ENCODE measurements around the gene SCN5A.

SCN5A gene

GRCh38 chr3:38545983-38546382 lies 103.5 kb downstream of the SCN5A start:
- no peak overlapping the region for H3K27ac ChIP-seq (ENCODE audit: insufficient read depth, low read length, poor library complexity, severe bottlenecking)
- no peak overlapping the region for H3K4me3 ChIP-seq (ENCODE audit: insufficient read depth, low read depth, low read length, poor library complexity, severe bottlenecking)
- no peak for DNase-seq
- no peaks in the 10 kb centered on the region for H3K27me3 ChIP-seq (replicated peaks; ENCODE audit: control insufficient read depth, insufficient read depth, low read length, poor library complexity, severe bottlenecking)
- no peaks in the 10 kb centered on the region for H3K36me3 ChIP-seq (ENCODE audit: control insufficient read depth, insufficient read depth, low read length)
- no peaks in the 10 kb centered on the region for H3K4me1 ChIP-seq (ENCODE audit: control insufficient read depth, insufficient read depth, low read length, poor library complexity, severe bottlenecking)
- no peaks in the 10 kb centered on the region for H3K9me3 ChIP-seq (ENCODE audit: control insufficient read depth, low read length)

- no peaks in the 10 kb centered on the region for H3K27me3 ChIP-seq (replicated peaks; ENCODE audit: control insufficient read depth, insufficient read depth, low read length, poor library complexity, severe bottlenecking)
- no peaks in the 10 kb centered on the region for H3K4me1 ChIP-seq (ENCODE audit: control insufficient read depth, insufficient read depth, low read length, poor library complexity, severe bottlenecking)
- no peak overlapping the region for H3K27ac ChIP-seq (ENCODE audit: insufficient read depth, low read length, poor library complexity, severe bottlenecking)
- H3K9me3 ChIP-seq (ENCODE audit: control insufficient read depth, low read length) = no peaks in the 10 kb centered on the region
- no peak for DNase-seq
- no peaks in the 10 kb centered on the region for H3K36me3 ChIP-seq (ENCODE audit: control insufficient read depth, insufficient read depth, low read length)
- H3K4me3 ChIP-seq (ENCODE audit: insufficient read depth, low read depth, low read length, poor library complexity, severe bottlenecking) = no peak overlapping the region
These were observed 103.9 kb downstream of the SCN5A start for GRCh38 chr3:38545550-38545949.

- no peaks in the 10 kb centered on the region for H3K4me1 ChIP-seq (ENCODE audit: control insufficient read depth, insufficient read depth, low read length, poor library complexity, severe bottlenecking)
- no peaks in the 10 kb centered on the region for H3K36me3 ChIP-seq (ENCODE audit: control insufficient read depth, insufficient read depth, low read length)
- H3K27me3 ChIP-seq (replicated peaks; ENCODE audit: control insufficient read depth, insufficient read depth, low read length, poor library complexity, severe bottlenecking) = no peaks in the 10 kb centered on the region
- no peaks in the 10 kb centered on the region for H3K9me3 ChIP-seq (ENCODE audit: control insufficient read depth, low read length)
- no peak for DNase-seq
- no peak overlapping the region for H3K4me3 ChIP-seq (ENCODE audit: insufficient read depth, low read depth, low read length, poor library complexity, severe bottlenecking)
- no peak overlapping the region for H3K27ac ChIP-seq (ENCODE audit: insufficient read depth, low read length, poor library complexity, severe bottlenecking)
These were observed 104.6 kb downstream of the SCN5A start for GRCh38 chr3:38544926-38545325.

GRCh38 chr3:38543586-38543985 lies 105.9 kb downstream of the SCN5A start:
- Histone ChIP-seq H3K4me3 (ENCODE audit: insufficient read depth, low read depth, low read length, poor library complexity, severe bottlenecking) (no peak overlapping the region), H3K36me3 (ENCODE audit: control insufficient read depth, insufficient read depth, low read length) (no peaks in the 10 kb centered on the region), H3K27me3 (replicated peaks; ENCODE audit: control insufficient read depth, insufficient read depth, low read length, poor library complexity, severe bottlenecking) (no peaks in the 10 kb centered on the region), H3K4me1 (ENCODE audit: control insufficient read depth, insufficient read depth, low read length, poor library complexity, severe bottlenecking) (no peaks in the 10 kb centered on the region), H3K9me3 (ENCODE audit: control insufficient read depth, low read length) (no peaks in the 10 kb centered on the region), H3K27ac (ENCODE audit: insufficient read depth, low read length, poor library complexity, severe bottlenecking) (no peak overlapping the region)
- no peak for DNase-seq

- Histone ChIP-seq H3K4me1 (ENCODE audit: control insufficient read depth, insufficient read depth, low read length, poor library complexity, severe bottlenecking) (no peaks in the 10 kb centered on the region), H3K36me3 (ENCODE audit: control insufficient read depth, insufficient read depth, low read length) (no peaks in the 10 kb centered on the region), H3K27ac (ENCODE audit: insufficient read depth, low read length, poor library complexity, severe bottlenecking) (no peak overlapping the region), H3K9me3 (ENCODE audit: control insufficient read depth, low read length) (no peaks in the 10 kb centered on the region), H3K4me3 (ENCODE audit: insufficient read depth, low read depth, low read length, poor library complexity, severe bottlenecking) (no peak overlapping the region), H3K27me3 (replicated peaks; ENCODE audit: control insufficient read depth, insufficient read depth, low read length, poor library complexity, severe bottlenecking) (no peaks in the 10 kb centered on the region)
- no peak for DNase-seq
These were observed 106.8 kb downstream of the SCN5A start for GRCh38 chr3:38542401-38543298.

- Histone ChIP-seq H3K4me1 (ENCODE audit: control insufficient read depth, insufficient read depth, low read length, poor library complexity, severe bottlenecking) (no peaks in the 10 kb centered on the region), H3K36me3 (ENCODE audit: control insufficient read depth, insufficient read depth, low read length) (no peaks in the 10 kb centered on the region), H3K27me3 (replicated peaks; ENCODE audit: control insufficient read depth, insufficient read depth, low read length, poor library complexity, severe bottlenecking) (no peaks in the 10 kb centered on the region), H3K4me3 (ENCODE audit: insufficient read depth, low read depth, low read length, poor library complexity, severe bottlenecking) (no peak overlapping the region), H3K9me3 (ENCODE audit: control insufficient read depth, low read length) (no peaks in the 10 kb centered on the region), H3K27ac (ENCODE audit: insufficient read depth, low read length, poor library complexity, severe bottlenecking) (no peak overlapping the region)
- no peak for DNase-seq
These were observed 107.7 kb downstream of the SCN5A start for GRCh38 chr3:38541806-38542205.

- Histone ChIP-seq H3K27ac (ENCODE audit: insufficient read depth, low read length, poor library complexity, severe bottlenecking) (no peak overlapping the region), H3K9me3 (ENCODE audit: control insufficient read depth, low read length) (no peaks in the 10 kb centered on the region), H3K27me3 (replicated peaks; ENCODE audit: control insufficient read depth, insufficient read depth, low read length, poor library complexity, severe bottlenecking) (no peaks in the 10 kb centered on the region), H3K36me3 (ENCODE audit: control insufficient read depth, insufficient read depth, low read length) (no peaks in the 10 kb centered on the region), H3K4me1 (ENCODE audit: control insufficient read depth, insufficient read depth, low read length, poor library complexity, severe bottlenecking) (no peaks in the 10 kb centered on the region), H3K4me3 (ENCODE audit: insufficient read depth, low read depth, low read length, poor library complexity, severe bottlenecking) (no peak overlapping the region)
- no peak for DNase-seq
These were observed 110.6 kb downstream of the SCN5A start for GRCh38 chr3:38538773-38539353.

- H3K27ac ChIP-seq (ENCODE audit: insufficient read depth, low read length, poor library complexity, severe bottlenecking) = no peak overlapping the region
- H3K27me3 ChIP-seq (replicated peaks; ENCODE audit: control insufficient read depth, insufficient read depth, low read length, poor library complexity, severe bottlenecking) = no peaks in the 10 kb centered on the region
- DNase-seq = no peak
- H3K36me3 ChIP-seq (ENCODE audit: control insufficient read depth, insufficient read depth, low read length) = no peaks in the 10 kb centered on the region
- H3K4me3 ChIP-seq (ENCODE audit: insufficient read depth, low read depth, low read length, poor library complexity, severe bottlenecking) = no peak overlapping the region
- H3K4me1 ChIP-seq (ENCODE audit: control insufficient read depth, insufficient read depth, low read length, poor library complexity, severe bottlenecking) = no peaks in the 10 kb centered on the region
- H3K9me3 ChIP-seq (ENCODE audit: control insufficient read depth, low read length) = no peaks in the 10 kb centered on the region
These were observed 112.8 kb downstream of the SCN5A start for GRCh38 chr3:38536671-38537070.

- Histone ChIP-seq H3K27ac (ENCODE audit: insufficient read depth, low read length, poor library complexity, severe bottlenecking) (no peak overlapping the region), H3K27me3 (replicated peaks; ENCODE audit: control insufficient read depth, insufficient read depth, low read length, poor library complexity, severe bottlenecking) (no peaks in the 10 kb centered on the region), H3K4me1 (ENCODE audit: control insufficient read depth, insufficient read depth, low read length, poor library complexity, severe bottlenecking) (no peaks in the 10 kb centered on the region), H3K9me3 (ENCODE audit: control insufficient read depth, low read length) (no peaks in the 10 kb centered on the region), H3K4me3 (ENCODE audit: insufficient read depth, low read depth, low read length, poor library complexity, severe bottlenecking) (no peak overlapping the region), H3K36me3 (ENCODE audit: control insufficient read depth, insufficient read depth, low read length) (no peaks in the 10 kb centered on the region)
- DNase-seq = no peak
These were observed 114.9 kb downstream of the SCN5A start for GRCh38 chr3:38534604-38535003.

- Histone ChIP-seq H3K27me3 (replicated peaks; ENCODE audit: control insufficient read depth, insufficient read depth, low read length, poor library complexity, severe bottlenecking) (no peaks in the 10 kb centered on the region), H3K4me1 (ENCODE audit: control insufficient read depth, insufficient read depth, low read length, poor library complexity, severe bottlenecking) (no peaks in the 10 kb centered on the region), H3K9me3 (ENCODE audit: control insufficient read depth, low read length) (no peaks in the 10 kb centered on the region), H3K4me3 (ENCODE audit: insufficient read depth, low read depth, low read length, poor library complexity, severe bottlenecking) (no peak overlapping the region), H3K36me3 (ENCODE audit: control insufficient read depth, insufficient read depth, low read length) (no peaks in the 10 kb centered on the region), H3K27ac (ENCODE audit: insufficient read depth, low read length, poor library complexity, severe bottlenecking) (no peak overlapping the region)
- no peak for DNase-seq
These were observed 115.3 kb downstream of the SCN5A start for GRCh38 chr3:38534180-38534579.
